NCI-H2081 treated with DMSO at 0.1 percent for 48 hours (cell line): Measurements from ENCODE around the gene NOX3.
"Not testable (repeated sequence)": the region's sequence is repeated elsewhere in the genome, so short reads cannot be mapped to it uniquely, and the experiment has no call there.

Experiments used
- DNase-seq: peaks from one replicate; lab custom pipeline; 2025; lab: John Stamatoyannopoulos, UW

NOX3 gene

GRCh38 chr6:155371230-155371629 is 84.4 kb downstream of the NOX3 start:
- DNase-seq: no peak

- no peak for DNase-seq
Measured at GRCh38 chr6:155366325-155366724, 89.3 kb downstream of the NOX3 start.

- DNase-seq: no peak
Measured at GRCh38 chr6:155364844-155365437, 90.7 kb downstream of the NOX3 start.

- DNase-seq: not testable (repeated sequence)
Measured at GRCh38 chr6:155364021-155364420, 91.6 kb downstream of the NOX3 start.

- DNase-seq: not testable (repeated sequence)
Measured at GRCh38 chr6:155362968-155363632, 92.5 kb downstream of the NOX3 start.

- no peak for DNase-seq
Measured at GRCh38 chr6:155354167-155354566, 101.5 kb downstream of the NOX3 start.

GRCh38 chr6:155352811-155353210 is 102.8 kb downstream of the NOX3 start:
- no peak for DNase-seq

- no peak for DNase-seq
Measured at GRCh38 chr6:155352130-155352420, 103.6 kb downstream of the NOX3 start.

- no peak for DNase-seq
Measured at GRCh38 chr6:155351273-155352129, 104.1 kb downstream of the NOX3 start.

- no peak for DNase-seq
Measured at GRCh38 chr6:155349956-155350355, 105.7 kb downstream of the NOX3 start.

GRCh38 chr6:155349129-155349528 is 106.5 kb downstream of the NOX3 start:
- no peak for DNase-seq

GRCh38 chr6:155347800-155348199 is 107.8 kb downstream of the NOX3 start:
- no peak for DNase-seq

GRCh38 chr6:155346957-155347356 is 108.7 kb downstream of the NOX3 start:
- no peak for DNase-seq
